HG03469 (cell line): ENCODE measurements around the gene VRK2.
"Not testable (repeated sequence)": the region's sequence is repeated elsewhere in the genome, so short reads cannot be mapped to it uniquely, and the experiment has no call there.

Experiments
- ATAC-seq: cut with Tn5 transposase; IDR thresholded peaks from one replicate; pipeline ENCODE4 v1.9.1; 2021; ENCODE audit warnings: mild to moderate bottlenecking, moderate library complexity, moderate number of reproducible peaks; ENCODE audit not compliant: unreplicated experiment

Gene VRK2

GRCh38 chr2:58157754-58158153 lies 111.1 kb downstream of the VRK2 start:
- no peak for ATAC-seq

GRCh38 chr2:58158481-58158880 lies 111.9 kb downstream of the VRK2 start:
- no peak for ATAC-seq

GRCh38 chr2:58163913-58164312 lies 117.3 kb downstream of the VRK2 start:
- ATAC-seq, result no peak

GRCh38 chr2:58168130-58168529 lies 121.5 kb downstream of the VRK2 start:
- ATAC-seq, result not testable (repeated sequence)

- not testable (repeated sequence) for ATAC-seq
Observed at GRCh38 chr2:58169845-58170244, 123.2 kb downstream of the VRK2 start.

- not testable (repeated sequence) for ATAC-seq
Observed at GRCh38 chr2:58170334-58170933, 123.8 kb downstream of the VRK2 start.

- not testable (repeated sequence) for ATAC-seq
Observed at GRCh38 chr2:58171831-58172230, 125.2 kb downstream of the VRK2 start.

- ATAC-seq, result not testable (repeated sequence)
Observed at GRCh38 chr2:58177187-58177586, 130.6 kb downstream of the VRK2 start.

- ATAC-seq, result not testable (repeated sequence)
Observed at GRCh38 chr2:58180175-58180574, 133.6 kb downstream of the VRK2 start.

- ATAC-seq, result no peak
Observed at GRCh38 chr2:58180635-58181034, 134.0 kb downstream of the VRK2 start.

- no peak for ATAC-seq
Observed at GRCh38 chr2:58182527-58182926, 135.9 kb downstream of the VRK2 start.

- no peak for ATAC-seq
Observed at GRCh38 chr2:58186501-58186900, 139.9 kb downstream of the VRK2 start.

GRCh38 chr2:58187022-58187421 lies 140.4 kb downstream of the VRK2 start:
- not testable (repeated sequence) for ATAC-seq

GRCh38 chr2:58194458-58194857 lies 147.9 kb downstream of the VRK2 start:
- ATAC-seq, result no peak

GRCh38 chr2:58195662-58196061 lies 149.1 kb downstream of the VRK2 start:
- no peak for ATAC-seq

- no peak for ATAC-seq
Observed at GRCh38 chr2:58197894-58198293, 151.3 kb downstream of the VRK2 start.

GRCh38 chr2:58202404-58202803 lies 155.8 kb downstream of the VRK2 start:
- ATAC-seq, result no peak

GRCh38 chr2:58203018-58203417 lies 156.4 kb downstream of the VRK2 start:
- ATAC-seq, result no peak

GRCh38 chr2:58204195-58204959 lies 157.8 kb downstream of the VRK2 start:
- ATAC-seq, result no peak

GRCh38 chr2:58206785-58207184 lies 160.2 kb downstream of the VRK2 start:
- ATAC-seq, result no peak

GRCh38 chr2:58207189-58207588 lies 160.6 kb downstream of the VRK2 start:
- no peak for ATAC-seq
